Uterus (tissue), 4 donors: ENCODE data around the gene GYG1. TPM values are rescaled to one million over a fixed set of nuclear protein-coding genes. Genes with fewer than 3 reads are reported as not detected.

Source experiments
- DNase-seq, 2 donors: peaks; one replicate each; pipeline ENCODE4 v3.0.0-alpha.2; 2019 to 2020
- H3K27ac ChIP-seq, 2 donors: fragments of 200-600 bp; sonication (generic); 1 replicate in 1 of 2; 2 replicates in 1 of 2; pipeline ENCODE4 v1.5.1; 2016 to 2018
- H3K27me3 ChIP-seq, 2 donors: fragments of 200-600 bp; sonication (generic); one replicate each; pipeline ENCODE4 v1.5.1; 2018 to 2019; ENCODE audit warnings: control low read depth in 1 of 2
- H3K36me3 ChIP-seq, 2 donors: fragments of 200-600 bp; sonication (generic); one replicate each; pipeline ENCODE4 v1.5.1; 2019; ENCODE audit warnings: control low read depth in 1 of 2
- H3K4me1 ChIP-seq, 2 donors: fragments of 200-600 bp; sonication (generic); one replicate each; pipeline ENCODE4 v1.5.1; 2018 to 2019; ENCODE audit warnings: control low read depth in 1 of 2
- H3K4me3 ChIP-seq, 2 donors: fragments of 200-600 bp; sonication (generic); 1 replicate in 1 of 2; 2 replicates in 1 of 2; pipeline ENCODE4 v1.5.1; 2018 to 2019; ENCODE audit warnings: mild to moderate bottlenecking in 1 of 2
- H3K9me3 ChIP-seq, 2 donors: fragments of 200-600 bp; sonication (generic); one replicate each; pipeline ENCODE4 v1.5.1; 2019; ENCODE audit warnings: control low read depth in 1 of 2
- CTCF ChIP-seq, 4 experiments: fragments of 200-600 bp in 2 of 4; fragments of 450-650 bp in 2 of 4; sonication (generic) in 2 of 4; IDR thresholded peaks; one replicate each; pipeline ENCODE4 v1.5.1; 2016 to 2019; ENCODE audit warnings: antibody characterized with exemption in 4 of 4, mild to moderate bottlenecking in 2 of 4, moderate library complexity in 1 of 4
- POLR2A ChIP-seq, 2 donors: fragments of 450-650 bp; IDR thresholded peaks; one replicate each; pipeline ENCODE4 v1.6.1; 2016; ENCODE audit warnings: antibody characterized with exemption in 2 of 2, mild to moderate bottlenecking in 1 of 2, moderate library complexity in 1 of 2
- intact Hi-C: fragments of 100-400 bp; cut with DNase I; formaldehyde crosslinking; loops from one replicate; pipeline ENCODE4 v1.15.1; 2023; ENCODE audit warnings: low total_unique reads
- total RNA-seq, 4 donors: library from RNA; depleted of rRNA in 3 of 4; stranded (reverse); fragments of >200 nt in 3 of 4; gene quantifications; one replicate each; pipeline versions ENCODE4 v1.1.0 to v1.2.4, GENCODE V29; 2014 to 2023
- donor health status: DM: yes; HTN: yes; CAD: no.

GYG1 gene
- total RNA-seq, 4 donors from 2014 or later, result 37.4 to 122 (median 64.2) TPM

GRCh38 chr3:149026718-149027117 lies 35.4 kb downstream of the GYG1 start:
- H3K27ac ChIP-seq, result peak overlapping the region in 1 of 2 donors; percentile 21
- intact Hi-C loops, result no loop called here

DNA sequence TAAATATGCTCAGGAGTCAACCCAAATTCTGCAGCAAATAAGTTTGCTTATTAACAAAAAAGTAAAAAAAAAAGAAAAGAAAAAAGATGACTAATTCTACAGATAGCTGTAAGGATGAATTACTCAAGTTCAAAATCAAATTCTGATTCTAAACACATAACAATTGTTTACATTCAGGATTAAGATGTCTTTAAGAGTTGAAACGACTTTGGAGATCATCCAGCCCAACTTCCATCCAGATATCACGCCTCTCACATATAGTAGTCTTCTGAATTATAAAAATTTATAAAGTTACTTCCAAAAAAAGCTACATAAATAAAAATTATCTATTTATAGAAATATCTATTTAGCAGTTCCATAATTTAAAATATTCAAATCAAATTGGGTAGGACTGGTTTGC lies 39.8 kb downstream of the GYG1 start:
- no peaks in the 10 kb centered on the region for H3K36me3 ChIP-seq
- H3K4me3 ChIP-seq, result no peak overlapping the region
- intact Hi-C loops, result no loop called here
- no peaks in the 10 kb centered on the region for H3K9me3 ChIP-seq
- no peak for TF ChIP-seq CTCF (IDR thresholded peaks at IDR 0.05)
- no peaks in the 10 kb centered on the region for H3K27me3 ChIP-seq
- no peak overlapping the region for H3K27ac ChIP-seq
- no peaks in the 10 kb centered on the region for H3K4me1 ChIP-seq
- DNase-seq, result no peak

More at GRCh38 chr3:149026718-149027117, 35.4 kb downstream of the GYG1 start:
- no peaks in the 10 kb centered on the region for H3K9me3 ChIP-seq
- no peak overlapping the region for H3K4me3 ChIP-seq
- H3K4me1 ChIP-seq, result no peaks in the 10 kb centered on the region
- H3K27me3 ChIP-seq, result no peaks in the 10 kb centered on the region
- no peaks in the 10 kb centered on the region for H3K36me3 ChIP-seq
- TF ChIP-seq CTCF (IDR thresholded peaks at IDR 0.05), result no peak
- no peak for TF ChIP-seq POLR2A (IDR thresholded peaks at IDR 0.05)
- DNase-seq, result no peak

DNA sequence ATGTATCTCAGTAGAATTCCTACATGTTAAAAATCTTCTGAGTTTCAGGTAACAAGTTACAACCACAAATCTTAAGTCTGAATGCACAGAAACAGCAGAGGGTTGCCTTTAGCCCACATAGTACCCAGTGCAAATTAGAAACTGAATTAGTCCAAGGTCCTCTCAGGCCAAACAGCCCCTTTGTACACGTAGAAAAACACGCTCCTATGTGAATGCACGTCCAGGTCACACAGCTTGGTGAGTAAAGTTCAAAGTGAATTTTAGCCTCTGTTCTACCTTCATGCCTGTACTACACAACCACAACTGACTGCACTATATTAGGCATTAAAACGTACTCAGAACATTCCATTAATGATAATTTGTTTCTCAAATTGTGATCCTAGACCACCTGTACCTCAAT lies 46.3 kb downstream of the GYG1 start:
- no peaks in the 10 kb centered on the region for H3K4me1 ChIP-seq
- no peak overlapping the region for H3K27ac ChIP-seq
- no peak for TF ChIP-seq POLR2A (IDR thresholded peaks at IDR 0.05)
- TF ChIP-seq CTCF (IDR thresholded peaks at IDR 0.05), result no peak
- DNase-seq, result no peak
- H3K4me3 ChIP-seq, result no peak overlapping the region
- intact Hi-C loops, result no loop called here
- no peaks in the 10 kb centered on the region for H3K9me3 ChIP-seq
- no peaks in the 10 kb centered on the region for H3K36me3 ChIP-seq
- no peaks in the 10 kb centered on the region for H3K27me3 ChIP-seq

GRCh38 chr3:149038322-149038721 lies 47.0 kb downstream of the GYG1 start:
- intact Hi-C loops, result no loop called here
- Histone ChIP-seq H3K4me1 (no peaks in the 10 kb centered on the region), H3K4me3 (no peak overlapping the region), H3K27me3 (no peaks in the 10 kb centered on the region), H3K9me3 (no peaks in the 10 kb centered on the region), H3K27ac (no peak overlapping the region), H3K36me3 (no peaks in the 10 kb centered on the region)
- no peak for TF ChIP-seq CTCF (IDR thresholded peaks at IDR 0.05)
- TF ChIP-seq POLR2A (IDR thresholded peaks at IDR 0.05), result no peak
- no peak for DNase-seq

DNA sequence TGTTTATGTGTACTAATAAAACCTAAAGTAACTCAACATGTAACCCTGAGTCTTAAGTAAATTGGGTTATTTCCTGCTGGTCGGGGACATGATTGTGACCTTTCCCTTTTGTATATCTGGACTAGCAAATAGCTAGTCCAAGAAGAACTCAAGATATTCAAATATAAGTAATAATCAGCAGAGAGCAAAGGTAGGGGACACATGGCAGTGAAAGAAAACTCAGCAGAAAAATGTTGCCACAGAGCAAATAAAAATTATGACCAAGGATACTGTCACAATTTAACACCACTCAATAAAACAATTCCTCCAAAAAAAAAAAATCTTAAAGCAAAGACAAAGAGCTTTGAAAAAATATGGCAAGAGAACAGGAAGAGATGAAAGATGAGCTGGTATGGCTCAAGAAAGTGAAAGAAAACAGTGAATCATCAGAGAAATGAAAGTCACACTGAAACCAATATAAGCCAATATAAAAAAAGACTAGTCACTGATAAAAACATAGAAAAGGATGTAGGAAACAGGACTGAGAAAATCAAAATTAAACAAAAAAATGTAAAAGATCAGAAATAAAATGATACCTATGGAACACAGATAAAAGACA lies 51.5 kb downstream of the GYG1 start:
- H3K9me3 ChIP-seq, result no peaks in the 10 kb centered on the region
- no peak overlapping the region for H3K4me3 ChIP-seq
- no peak for DNase-seq
- H3K4me1 ChIP-seq, result no peaks in the 10 kb centered on the region
- no peaks in the 10 kb centered on the region for H3K27me3 ChIP-seq
- intact Hi-C loops, result no loop called here
- TF ChIP-seq CTCF (IDR thresholded peaks at IDR 0.05), result no peak
- no peak for TF ChIP-seq POLR2A (IDR thresholded peaks at IDR 0.05)
- no peaks in the 10 kb centered on the region for H3K36me3 ChIP-seq
- H3K27ac ChIP-seq, result no peak overlapping the region
